HG02938 (cell line): ENCODE results near the gene MANSC4.

ENCODE experiments used
- ATAC-seq: cut with Tn5 transposase; IDR thresholded peaks from one replicate; pipeline ENCODE4 v1.9.1; 2021; ENCODE audit warnings: mild to moderate bottlenecking, moderate library complexity; ENCODE audit not compliant: unreplicated experiment

The MANSC4 gene

GRCh38 chr12:27779920-27780611, at the start of gene MANSC4, which contains the start of gene KLHL42:
Gene MANSC4, minus strand, starts transcription at chr12:27780236. Its CDS starts 8,960 bp downstream, at chr12:27771276.
Gene KLHL42, plus strand, starts transcription at chr12:27780233. Its CDS starts 98 bp downstream, at chr12:27780331.
- peak; percentile 81 for ATAC-seq

GRCh38 chr12:27828196-27828595, 48.2 kb upstream of the MANSC4 start:
- ATAC-seq: no peak

- no peak for ATAC-seq
Observed at GRCh38 chr12:27826076-27826475, 46.0 kb upstream of the MANSC4 start.

GRCh38 chr12:27824126-27824842, 44.2 kb upstream of the MANSC4 start:
- peak; percentile 65 for ATAC-seq

GRCh38 chr12:27823038-27823437, 43.0 kb upstream of the MANSC4 start:
- no peak for ATAC-seq

- peak; percentile 74 for ATAC-seq
Observed at GRCh38 chr12:27822076-27822712, 42.2 kb upstream of the MANSC4 start.

GRCh38 chr12:27821259-27821973, 41.4 kb upstream of the MANSC4 start:
- ATAC-seq: no peak

- no peak for ATAC-seq
Observed at GRCh38 chr12:27820564-27820963, 40.5 kb upstream of the MANSC4 start.

- ATAC-seq: no peak
Observed at GRCh38 chr12:27818401-27818918, 38.4 kb upstream of the MANSC4 start.

- ATAC-seq: no peak
Observed at GRCh38 chr12:27817766-27818165, 37.7 kb upstream of the MANSC4 start.

GRCh38 chr12:27814851-27815591, 35.0 kb upstream of the MANSC4 start:
- no peak for ATAC-seq

GRCh38 chr12:27814411-27814810, 34.4 kb upstream of the MANSC4 start:
- no peak for ATAC-seq

- no peak for ATAC-seq
Observed at GRCh38 chr12:27812502-27812901, 32.5 kb upstream of the MANSC4 start.

GRCh38 chr12:27810756-27811155, 30.7 kb upstream of the MANSC4 start:
- ATAC-seq: no peak

- ATAC-seq: no peak
Observed at GRCh38 chr12:27808841-27809240, 28.8 kb upstream of the MANSC4 start.

GRCh38 chr12:27807063-27807703, 27.1 kb upstream of the MANSC4 start:
- ATAC-seq: no peak

GRCh38 chr12:27806259-27806658, 26.2 kb upstream of the MANSC4 start:
- no peak for ATAC-seq

- no peak for ATAC-seq
Observed at GRCh38 chr12:27805238-27805637, 25.2 kb upstream of the MANSC4 start.

- no peak for ATAC-seq
Observed at GRCh38 chr12:27802936-27803335, 22.9 kb upstream of the MANSC4 start.

GRCh38 chr12:27802511-27802910, 22.5 kb upstream of the MANSC4 start:
- ATAC-seq: no peak
